Osteoblast (primary cell): Measurements from ENCODE around the gene CLK4. TPM values are rescaled to one million over a fixed set of nuclear protein-coding genes. Genes with fewer than 3 reads are reported as not detected.

Experiments
- DNase-seq: peaks from one replicate; pipeline ENCODE4 v3.0.0; 2011; ENCODE audit warnings: low spot score, mixed read lengths; ENCODE audit not compliant: insufficient read length; ENCODE audit errors: missing footprints
- H2AFZ ChIP-seq: 2 replicates; pipeline ENCODE4 v1.6.0; 2011; ENCODE audit warnings: mild to moderate bottlenecking, low read length
- H3K27ac ChIP-seq: 2 replicates; pipeline ENCODE4 v1.5.1; 2011; ENCODE audit warnings: mild to moderate bottlenecking, low read depth, low read length, moderate library complexity
- H3K27me3 ChIP-seq: 2 replicates; pipeline ENCODE4 v1.6.0; 2012; ENCODE audit warnings: mild to moderate bottlenecking, control low read depth, inconsistent platforms, low read length, moderate library complexity; ENCODE audit not compliant: insufficient read depth
- H3K36me3 ChIP-seq: 2 replicates; pipeline ENCODE4 v1.5.1; 2011; ENCODE audit warnings: mild to moderate bottlenecking, low read length, control low read depth, moderate library complexity; ENCODE audit not compliant: insufficient read depth
- H3K4me1 ChIP-seq: 2 replicates; pipeline ENCODE4 v1.5.1; 2011; ENCODE audit warnings: mild to moderate bottlenecking, low read length, control low read depth, moderate library complexity; ENCODE audit not compliant: insufficient read depth
- H3K4me2 ChIP-seq: 2 replicates; pipeline ENCODE4 v1.6.0; 2011; ENCODE audit warnings: mild to moderate bottlenecking, low read length; ENCODE audit not compliant: insufficient read depth
- H3K4me3 ChIP-seq: fragments of 200-600 bp; sonication (generic); 3 replicates; pipeline ENCODE4 v1.5.1; 2012; ENCODE audit warnings: mild to moderate bottlenecking, low read length, inconsistent platforms; ENCODE audit not compliant: insufficient read depth
- H3K79me2 ChIP-seq: 2 replicates; pipeline ENCODE4 v1.6.0; 2012; ENCODE audit warnings: mild to moderate bottlenecking, low read length, control low read depth, inconsistent platforms; ENCODE audit not compliant: insufficient read depth
- H3K9me3 ChIP-seq: 2 replicates; pipeline ENCODE4 v1.5.1; 2011; ENCODE audit warnings: low read depth, low read length, control low read depth
- H4K20me1 ChIP-seq: 2 replicates; pipeline ENCODE4 v1.6.0; 2012; ENCODE audit warnings: mild to moderate bottlenecking, low read length, control low read depth; ENCODE audit not compliant: insufficient read depth
- CTCF ChIP-seq: IDR thresholded peaks from 2 replicates; pipeline ENCODE4 v1.5.1; 2011; ENCODE audit warnings: mild to moderate bottlenecking, low read depth, low read length, moderate library complexity; ENCODE audit errors: extremely low read depth
- total RNA-seq: library from RNA; depleted of rRNA; stranded (reverse); fragments of >200 nt; gene quantifications from 2 replicates; pipeline ENCODE4 v1.2.3, GENCODE V29; 2012

The CLK4 gene
- total RNA-seq, 1 donor, result 33.3 TPM

- no peak overlapping the region for H3K4me3 ChIP-seq
- no peak overlapping the region for H3K27ac ChIP-seq
- peak overlapping the region; percentile 50 for H2AFZ ChIP-seq
Measured at GRCh38 chr5:178637356-178638074, 10.7 kb upstream of the CLK4 start.

GRCh38 chr5:178632285-178632684 is 5.4 kb upstream of the CLK4 start:
- no peak for DNase-seq
- Histone ChIP-seq H3K4me1 (peaks cover 5% of the 10 kb centered on the region), H3K27me3 (no peaks in the 10 kb centered on the region), H3K27ac (no peak overlapping the region), H3K4me2 (no peak overlapping the region), H3K79me2 (no peaks in the 10 kb centered on the region), H4K20me1 (no peaks in the 10 kb centered on the region), H2AFZ (no peak overlapping the region), H3K9me3 (no peaks in the 10 kb centered on the region), H3K36me3 (no peaks in the 10 kb centered on the region), H3K4me3 (no peak overlapping the region)
- TF ChIP-seq CTCF, result no peak

More at GRCh38 chr5:178637356-178638074, 10.7 kb upstream of the CLK4 start:
- DNase-seq, result no peak
- H3K9me3 ChIP-seq, result no peaks in the 10 kb centered on the region
- peaks cover 11% of the 10 kb centered on the region for H3K4me1 ChIP-seq
- H4K20me1 ChIP-seq, result no peaks in the 10 kb centered on the region
- H3K79me2 ChIP-seq, result no peaks in the 10 kb centered on the region
- no peaks in the 10 kb centered on the region for H3K27me3 ChIP-seq
- H3K36me3 ChIP-seq, result no peaks in the 10 kb centered on the region
- no peak overlapping the region for H3K4me2 ChIP-seq
- no peak for TF ChIP-seq CTCF

GRCh38 chr5:178630951-178631350 is 4.1 kb upstream of the CLK4 start:
- Histone ChIP-seq H3K27ac (no peak overlapping the region), H3K9me3 (no peaks in the 10 kb centered on the region), H3K36me3 (no peaks in the 10 kb centered on the region), H3K79me2 (peaks cover 9% of the 10 kb centered on the region), H3K4me3 (no peak overlapping the region), H2AFZ (peak overlapping the region; percentile 73), H3K4me2 (no peak overlapping the region), H4K20me1 (no peaks in the 10 kb centered on the region), H3K4me1 (peaks cover 5% of the 10 kb centered on the region), H3K27me3 (no peaks in the 10 kb centered on the region)
- no peak for DNase-seq
- TF ChIP-seq CTCF, result no peak

GRCh38 chr5:178630475-178630930 is 3.7 kb upstream of the CLK4 start:
- Histone ChIP-seq H3K4me2 (no peak overlapping the region), H3K27ac (no peak overlapping the region), H2AFZ (peak overlapping the region; percentile 73), H3K9me3 (no peaks in the 10 kb centered on the region), H3K36me3 (no peaks in the 10 kb centered on the region), H3K27me3 (no peaks in the 10 kb centered on the region), H4K20me1 (no peaks in the 10 kb centered on the region), H3K4me1 (peaks cover 5% of the 10 kb centered on the region), H3K4me3 (no peak overlapping the region), H3K79me2 (peaks cover 13% of the 10 kb centered on the region)
- no peak for DNase-seq
- no peak for TF ChIP-seq CTCF
